ENCODE measurements around the gene HBP1. TPM values are rescaled to one million over a fixed set of nuclear protein-coding genes. Genes with fewer than 3 reads are reported as not detected.

HBP1 gene
- total and polyA plus RNA-seq, 2 of the 8 experiments (the other 6 are each of a cell fraction or from before 2014, with no cell fraction given), result 28.9 to 29.2 TPM

DNA sequence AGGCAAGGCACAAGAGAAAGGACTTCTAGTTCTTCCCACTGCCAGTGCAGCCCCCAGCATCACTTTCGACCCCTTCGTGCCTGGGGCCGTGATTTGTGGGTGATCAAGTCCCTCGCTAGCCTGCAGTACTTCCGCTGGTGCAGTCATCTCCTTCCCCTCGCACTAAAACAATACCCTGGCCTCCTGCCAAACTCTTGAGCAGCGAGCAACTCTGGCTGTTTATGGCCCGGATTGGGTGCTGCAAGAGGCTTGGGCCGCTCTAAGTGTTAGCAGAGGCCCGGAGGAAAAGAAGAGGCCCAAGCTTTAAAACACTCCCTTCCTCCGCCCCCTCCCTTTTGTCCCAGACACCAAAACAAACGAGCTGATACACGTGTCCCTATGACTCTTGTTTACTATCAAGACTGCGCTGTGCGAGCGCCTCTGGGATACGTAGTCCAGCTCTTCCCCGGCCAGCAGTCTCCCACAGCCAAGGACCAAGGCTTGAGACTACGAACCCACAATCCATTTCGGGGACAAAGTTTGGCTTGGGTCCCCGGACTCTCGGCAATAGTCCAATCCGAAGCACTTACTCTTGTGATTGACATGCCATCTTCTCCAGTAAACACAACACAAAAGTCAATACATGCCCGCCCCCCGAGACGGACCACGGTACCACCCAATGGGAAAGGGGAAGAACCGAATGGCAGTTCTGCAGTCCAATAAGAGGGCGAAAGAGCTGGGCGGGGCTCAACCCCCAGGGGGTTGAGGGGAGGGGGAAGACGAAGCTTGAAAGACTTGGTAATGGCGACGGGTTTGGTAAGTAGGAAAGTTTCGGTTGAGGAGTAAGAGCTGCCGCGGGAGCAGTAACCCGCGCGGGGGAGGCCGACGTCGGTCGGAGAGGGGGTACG lies at the start of gene HBP1 (continued):
- TF ChIP-seq KDM5A (IDR thresholded peaks at IDR 0.05; ENCODE audit: low read length) (no peak), EP300 (IDR thresholded peaks at IDR 0.05; ENCODE audit: borderline replicate concordance in 1 of 2, low read depth in 2 of 2, low read length in 2 of 2) (no peak), CHD2 (IDR thresholded peaks at IDR 0.05; ENCODE audit: low read length) (peak; percentile 96), MAFK (IDR thresholded peaks at IDR 0.05; ENCODE audit: low read depth, low read length) (no peak), GABPA (IDR thresholded peaks at IDR 0.05; ENCODE audit: borderline replicate concordance, insufficient read depth, low read length) (no peak), SRF (IDR thresholded peaks at IDR 0.05; ENCODE audit: low read depth, low read length) (no peak), BCL11A (IDR thresholded peaks at IDR 0.05; ENCODE audit: low read depth in 2 of 2, low read length in 2 of 2) (no peak), CBX8 (IDR thresholded peaks at IDR 0.05; ENCODE audit: borderline replicate concordance, low read depth, low read length) (no peak), SP4 (IDR thresholded peaks at IDR 0.05; ENCODE audit: low read length) (no peak), SUZ12 (IDR thresholded peaks at IDR 0.05; ENCODE audit: low read length) (no peak), SIRT6 (IDR thresholded peaks at IDR 0.05; ENCODE audit: low read length) (no peak), EZH2 (IDR thresholded peaks at IDR 0.05; ENCODE audit: low read depth, low read length, severe bottlenecking) (no peak), GTF2F1 (IDR thresholded peaks at IDR 0.05; ENCODE audit: borderline replicate concordance, low read depth, low read length) (no peak), FOSL1 (IDR thresholded peaks at IDR 0.05; ENCODE audit: insufficient read depth, low read depth, low read length) (no peak), CTBP2 (IDR thresholded peaks at IDR 0.05; ENCODE audit: borderline replicate concordance, insufficient read depth, insufficient read length, low read length) (no peak), CHD1 (IDR thresholded peaks at IDR 0.05; ENCODE audit: low read depth, low read length) (no peak), EGR1 (IDR thresholded peaks at IDR 0.05; ENCODE audit: borderline replicate concordance, low read depth, low read length) (no peak), KDM1A (IDR thresholded peaks at IDR 0.05; ENCODE audit: borderline replicate concordance, low read length) (no peak), ASH2L (IDR thresholded peaks at IDR 0.05; ENCODE audit: low read length) (no peak), POLR2AphosphoS5 (IDR thresholded peaks at IDR 0.05; ENCODE audit: low read depth, low read length) (peak; percentile 92), RNF2 (IDR thresholded peaks at IDR 0.05; ENCODE audit: borderline replicate concordance, low read depth, low read length, missing control alignments, poor library complexity, severe bottlenecking) (no peak), TAF7 (optimal IDR thresholded peaks at IDR 0.05; ENCODE audit: borderline replicate concordance, low read depth, low read length) (peak; percentile 31)
- TF ChIP-seq, protein P1, sequence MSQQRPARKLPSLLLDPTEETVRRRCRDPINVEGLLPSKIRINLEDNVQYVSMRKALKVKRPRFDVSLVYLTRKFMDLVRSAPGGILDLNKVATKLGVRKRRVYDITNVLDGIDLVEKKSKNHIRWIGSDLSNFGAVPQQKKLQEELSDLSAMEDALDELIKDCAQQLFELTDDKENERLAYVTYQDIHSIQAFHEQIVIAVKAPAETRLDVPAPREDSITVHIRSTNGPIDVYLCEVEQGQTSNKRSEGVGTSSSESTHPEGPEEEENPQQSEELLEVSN (IDR thresholded peaks at IDR 0.05), result no peak

All from H1 (cell line).